Transverse colon (tissue), 4 donors: Measurements from ENCODE around the gene ATF5.

Source experiments
- POLR2A ChIP-seq: fragments of 450-650 bp; IDR thresholded peaks from one replicate; pipeline ENCODE4 v1.6.1; 2016; ENCODE audit warnings: antibody characterized with exemption, mild to moderate bottlenecking, moderate library complexity
- POLR2AphosphoS5 ChIP-seq, 3 donors: sonication (generic); formaldehyde crosslinking; IDR thresholded peaks; one replicate each; pipeline ENCODE4 v1.6.1; 2016; ENCODE audit warnings: antibody characterized with exemption in 3 of 3
- TF ChIP-seq, protein P1 (sequence below), 5 experiments: fragments of 200-600 bp in 3 of 5; fragments of 450-650 bp in 2 of 5; sonication (generic) in 3 of 5; IDR thresholded peaks; 1 replicate in 2 of 5; 2 replicates in 3 of 5; pipeline ENCODE4 v1.5.1; 2016 to 2017; ENCODE audit warnings: antibody characterized with exemption in 5 of 5, inconsistent platforms in 3 of 5, mild to moderate bottlenecking in 2 of 5, moderate library complexity in 1 of 5

DNA sequence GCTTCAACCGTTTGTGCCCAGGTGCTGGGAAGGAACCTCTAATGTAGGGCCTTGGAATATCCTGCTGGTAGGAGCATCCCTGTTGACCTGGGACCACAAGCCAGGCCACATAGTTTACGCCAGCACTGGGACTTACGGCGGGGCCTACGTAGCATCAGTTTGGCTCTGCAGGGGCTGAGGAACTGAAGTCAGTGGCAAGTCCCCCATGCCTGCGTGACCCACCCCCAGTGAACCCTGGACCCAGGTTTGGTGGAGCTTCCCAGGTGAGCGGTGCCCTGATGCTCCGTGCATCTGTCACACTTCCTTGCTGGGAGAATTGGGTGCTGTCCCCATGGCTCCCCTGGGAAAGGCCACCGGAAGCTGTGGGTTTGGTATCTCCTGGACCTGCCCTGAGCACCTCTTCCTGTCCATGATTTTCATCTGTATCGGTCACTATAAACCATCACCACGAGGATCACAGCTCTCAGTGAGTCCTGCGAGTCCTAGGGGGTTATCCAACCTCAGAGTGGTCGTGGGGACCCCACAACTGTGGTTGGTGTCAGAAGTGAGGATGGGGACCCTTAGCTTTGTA is 22.0 kb downstream of the ATF5 start:
- TF ChIP-seq, protein P1, sequence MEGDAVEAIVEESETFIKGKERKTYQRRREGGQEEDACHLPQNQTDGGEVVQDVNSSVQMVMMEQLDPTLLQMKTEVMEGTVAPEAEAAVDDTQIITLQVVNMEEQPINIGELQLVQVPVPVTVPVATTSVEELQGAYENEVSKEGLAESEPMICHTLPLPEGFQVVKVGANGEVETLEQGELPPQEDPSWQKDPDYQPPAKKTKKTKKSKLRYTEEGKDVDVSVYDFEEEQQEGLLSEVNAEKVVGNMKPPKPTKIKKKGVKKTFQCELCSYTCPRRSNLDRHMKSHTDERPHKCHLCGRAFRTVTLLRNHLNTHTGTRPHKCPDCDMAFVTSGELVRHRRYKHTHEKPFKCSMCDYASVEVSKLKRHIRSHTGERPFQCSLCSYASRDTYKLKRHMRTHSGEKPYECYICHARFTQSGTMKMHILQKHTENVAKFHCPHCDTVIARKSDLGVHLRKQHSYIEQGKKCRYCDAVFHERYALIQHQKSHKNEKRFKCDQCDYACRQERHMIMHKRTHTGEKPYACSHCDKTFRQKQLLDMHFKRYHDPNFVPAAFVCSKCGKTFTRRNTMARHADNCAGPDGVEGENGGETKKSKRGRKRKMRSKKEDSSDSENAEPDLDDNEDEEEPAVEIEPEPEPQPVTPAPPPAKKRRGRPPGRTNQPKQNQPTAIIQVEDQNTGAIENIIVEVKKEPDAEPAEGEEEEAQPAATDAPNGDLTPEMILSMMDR (IDR thresholded peaks at IDR 0.05): no peak
- TF ChIP-seq POLR2A (no peak), POLR2AphosphoS5 (IDR thresholded peaks at IDR 0.05) (no peak)
